ENCODE data around the gene USP34. TPM values are rescaled to one million over a fixed set of nuclear protein-coding genes. Genes with fewer than 3 reads are reported as not detected.

Gene USP34
- total and polyA plus RNA-seq, 2 donors (not counting 1 experiment from before 2014, with no cell fraction given) = 52.4 to 129 TPM

DNA sequence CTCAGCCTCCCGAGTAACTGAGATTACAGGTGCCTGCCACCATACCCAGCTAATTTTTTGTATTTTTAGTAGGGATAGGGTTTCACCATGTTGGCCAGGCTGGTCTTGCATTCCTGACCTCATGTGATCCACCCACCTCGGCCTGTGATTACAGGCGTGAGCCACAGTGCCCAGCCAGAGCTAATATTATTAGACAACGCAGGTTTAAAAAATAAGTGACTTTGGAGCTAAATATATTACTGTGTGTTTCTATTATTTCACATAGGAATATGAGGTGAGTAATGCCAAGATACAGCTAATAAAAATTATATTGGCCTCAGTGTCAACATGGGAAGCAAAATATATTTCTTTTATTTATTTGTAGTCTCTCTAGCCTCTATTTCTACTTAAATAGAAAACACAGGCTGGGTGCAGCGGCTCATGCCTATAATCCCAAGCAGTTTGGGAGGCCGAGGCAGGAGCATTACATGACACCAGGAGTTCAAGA, 188.7 kb downstream of the USP34 start:
- Histone ChIP-seq H3K4me1 (ENCODE audit: control insufficient read depth, extremely low read depth, insufficient read depth, low read length) (no peaks in the 10 kb centered on the region), H3K27ac (ENCODE audit: insufficient read depth, low read length) (no peak overlapping the region), H3K79me2 (ENCODE audit: control insufficient read depth, insufficient read depth, low read length) (no peaks in the 10 kb centered on the region), H3K9ac (ENCODE audit: insufficient read depth, low read length) (no peak overlapping the region), H3K27me3 (ENCODE audit: control insufficient read depth, insufficient read depth, low read length) (no peaks in the 10 kb centered on the region), H3K36me3 (ENCODE audit: control insufficient read depth, insufficient read depth, low read length) (peaks cover 4% of the 10 kb centered on the region), H4K20me1 (ENCODE audit: control insufficient read depth, extremely low read depth, insufficient read depth, low read length) (no peaks in the 10 kb centered on the region), H2AFZ (ENCODE audit: low read length) (no peak overlapping the region), H3K4me3 (replicated peaks in 1 of 4; ENCODE audit: control extremely low read depth in 1 of 4, insufficient read depth in 1 of 4, low read depth in 3 of 4, low read length in 4 of 4) (no peak overlapping the region), H3K9me3 (ENCODE audit: control insufficient read depth, insufficient read depth, low read depth, low read length) (no peaks in the 10 kb centered on the region), H3K4me2 (ENCODE audit: extremely low read depth, insufficient read depth, low read length) (no peak overlapping the region)
- no peak for DNase-seq (ENCODE audit: low read depth in 2 of 2)
- TF ChIP-seq, protein P1, sequence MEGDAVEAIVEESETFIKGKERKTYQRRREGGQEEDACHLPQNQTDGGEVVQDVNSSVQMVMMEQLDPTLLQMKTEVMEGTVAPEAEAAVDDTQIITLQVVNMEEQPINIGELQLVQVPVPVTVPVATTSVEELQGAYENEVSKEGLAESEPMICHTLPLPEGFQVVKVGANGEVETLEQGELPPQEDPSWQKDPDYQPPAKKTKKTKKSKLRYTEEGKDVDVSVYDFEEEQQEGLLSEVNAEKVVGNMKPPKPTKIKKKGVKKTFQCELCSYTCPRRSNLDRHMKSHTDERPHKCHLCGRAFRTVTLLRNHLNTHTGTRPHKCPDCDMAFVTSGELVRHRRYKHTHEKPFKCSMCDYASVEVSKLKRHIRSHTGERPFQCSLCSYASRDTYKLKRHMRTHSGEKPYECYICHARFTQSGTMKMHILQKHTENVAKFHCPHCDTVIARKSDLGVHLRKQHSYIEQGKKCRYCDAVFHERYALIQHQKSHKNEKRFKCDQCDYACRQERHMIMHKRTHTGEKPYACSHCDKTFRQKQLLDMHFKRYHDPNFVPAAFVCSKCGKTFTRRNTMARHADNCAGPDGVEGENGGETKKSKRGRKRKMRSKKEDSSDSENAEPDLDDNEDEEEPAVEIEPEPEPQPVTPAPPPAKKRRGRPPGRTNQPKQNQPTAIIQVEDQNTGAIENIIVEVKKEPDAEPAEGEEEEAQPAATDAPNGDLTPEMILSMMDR (conservative IDR thresholded peaks at IDR 0.05 in 1 of 2, IDR thresholded peaks at IDR 0.05 in 1 of 2; ENCODE audit: low read depth in 1 of 2, low read length in 2 of 2) = no peak
- TF ChIP-seq EZH2 (IDR thresholded peaks at IDR 0.05; ENCODE audit: low read length, missing control alignments) = no peak

DNA sequence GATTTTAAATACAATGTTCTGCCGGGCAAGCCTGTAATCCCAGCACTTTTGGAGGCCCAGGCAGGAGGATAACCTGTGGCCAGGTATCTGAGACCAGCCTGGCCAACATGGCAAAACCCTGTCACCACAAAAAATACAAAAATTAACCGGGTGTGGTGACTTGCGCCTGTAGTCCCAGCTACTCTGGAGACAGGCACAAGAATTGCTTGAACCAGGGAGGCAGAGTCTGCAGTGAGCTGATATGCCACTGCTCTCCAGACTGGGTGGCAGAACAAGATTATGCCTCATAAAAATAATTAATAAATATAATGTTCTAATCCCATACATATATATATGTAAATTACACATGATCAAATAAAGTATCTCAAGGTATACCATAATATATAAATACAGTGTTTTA, 189.6 kb downstream of the USP34 start:
- TF ChIP-seq, protein P1 (conservative IDR thresholded peaks at IDR 0.05 in 1 of 2, IDR thresholded peaks at IDR 0.05 in 1 of 2; ENCODE audit: low read depth in 1 of 2, low read length in 2 of 2) = no peak
- no peak for TF ChIP-seq EZH2 (IDR thresholded peaks at IDR 0.05; ENCODE audit: low read length, missing control alignments)
- no peak overlapping the region for H3K27ac ChIP-seq (ENCODE audit: insufficient read depth, low read length)
- H3K4me1 ChIP-seq (ENCODE audit: control insufficient read depth, extremely low read depth, insufficient read depth, low read length) = no peaks in the 10 kb centered on the region
- no peaks in the 10 kb centered on the region for H3K79me2 ChIP-seq (ENCODE audit: control insufficient read depth, insufficient read depth, low read length)
- no peak overlapping the region for H2AFZ ChIP-seq (ENCODE audit: low read length)
- H3K36me3 ChIP-seq (ENCODE audit: control insufficient read depth, insufficient read depth, low read length) = peaks cover 4% of the 10 kb centered on the region
- no peak overlapping the region for H3K4me3 ChIP-seq (replicated peaks in 1 of 4; ENCODE audit: control extremely low read depth in 1 of 4, insufficient read depth in 1 of 4, low read depth in 3 of 4, low read length in 4 of 4)
- no peak for DNase-seq (ENCODE audit: low read depth in 2 of 2)
- no peak overlapping the region for H3K9ac ChIP-seq (ENCODE audit: insufficient read depth, low read length)
- H3K4me2 ChIP-seq (ENCODE audit: extremely low read depth, insufficient read depth, low read length) = no peak overlapping the region
- no peaks in the 10 kb centered on the region for H3K9me3 ChIP-seq (ENCODE audit: control insufficient read depth, insufficient read depth, low read depth, low read length)
- no peaks in the 10 kb centered on the region for H3K27me3 ChIP-seq (ENCODE audit: control insufficient read depth, insufficient read depth, low read length)
- H4K20me1 ChIP-seq (ENCODE audit: control insufficient read depth, extremely low read depth, insufficient read depth, low read length) = no peaks in the 10 kb centered on the region

- H3K9ac ChIP-seq (ENCODE audit: insufficient read depth, low read length) = no peak overlapping the region
- H3K9me3 ChIP-seq (ENCODE audit: control insufficient read depth, insufficient read depth, low read depth, low read length) = no peaks in the 10 kb centered on the region
- H3K27ac ChIP-seq (ENCODE audit: insufficient read depth, low read length) = no peak overlapping the region
- no peak overlapping the region for H3K4me2 ChIP-seq (ENCODE audit: extremely low read depth, insufficient read depth, low read length)
- no peaks in the 10 kb centered on the region for H3K79me2 ChIP-seq (ENCODE audit: control insufficient read depth, insufficient read depth, low read length)
- DNase-seq (ENCODE audit: low read depth in 2 of 2) = no peak
- no peaks in the 10 kb centered on the region for H3K4me1 ChIP-seq (ENCODE audit: control insufficient read depth, extremely low read depth, insufficient read depth, low read length)
- H3K36me3 ChIP-seq (ENCODE audit: control insufficient read depth, insufficient read depth, low read length) = peaks cover 2% of the 10 kb centered on the region
- H2AFZ ChIP-seq (ENCODE audit: low read length) = no peak overlapping the region
- TF ChIP-seq EZH2 (IDR thresholded peaks at IDR 0.05; ENCODE audit: low read length, missing control alignments) = no peak
- TF ChIP-seq, protein P1 (conservative IDR thresholded peaks at IDR 0.05 in 1 of 2, IDR thresholded peaks at IDR 0.05 in 1 of 2; ENCODE audit: low read depth in 1 of 2, low read length in 2 of 2) = no peak
- no peak overlapping the region for H3K4me3 ChIP-seq (replicated peaks in 1 of 4; ENCODE audit: control extremely low read depth in 1 of 4, insufficient read depth in 1 of 4, low read depth in 3 of 4, low read length in 4 of 4)
- no peaks in the 10 kb centered on the region for H4K20me1 ChIP-seq (ENCODE audit: control insufficient read depth, extremely low read depth, insufficient read depth, low read length)
- H3K27me3 ChIP-seq (ENCODE audit: control insufficient read depth, insufficient read depth, low read length) = no peaks in the 10 kb centered on the region
Measured at GRCh38 chr2:61277756-61278155, 193.1 kb downstream of the USP34 start.
